Stimulated activated CD4-positive, alpha-beta T cell treated with anti-CD3 and anti-CD28 coated beads, Interleukin-1b, Interleukin-23, amount 100 ng/mL, for 48 hours (primary cell): ENCODE results near the gene MED29.

Experiments
- DNase-seq: peaks from one replicate; pipeline ENCODE4 v3.0.0-alpha.2; 2020

MED29 gene

DNA sequence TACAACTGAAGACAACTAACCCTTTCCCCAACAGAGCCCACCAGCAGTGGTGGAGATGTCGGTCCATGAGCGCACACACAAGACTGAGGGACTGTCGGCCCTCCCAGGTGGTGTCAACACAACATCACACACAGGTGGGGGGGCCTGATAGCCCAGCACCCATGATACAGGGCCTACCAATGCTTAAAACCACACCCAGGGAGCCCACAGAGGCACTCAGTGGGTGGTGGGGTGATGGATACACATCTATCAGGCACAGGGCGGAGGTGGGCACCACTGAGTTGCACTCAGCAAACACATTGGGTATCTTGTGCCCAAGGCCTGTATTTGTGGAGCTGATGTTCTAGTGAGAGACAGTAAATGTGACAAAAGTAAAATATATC, 8.5 kb downstream of the MED29 start:
- DNase-seq, result no peak

DNA sequence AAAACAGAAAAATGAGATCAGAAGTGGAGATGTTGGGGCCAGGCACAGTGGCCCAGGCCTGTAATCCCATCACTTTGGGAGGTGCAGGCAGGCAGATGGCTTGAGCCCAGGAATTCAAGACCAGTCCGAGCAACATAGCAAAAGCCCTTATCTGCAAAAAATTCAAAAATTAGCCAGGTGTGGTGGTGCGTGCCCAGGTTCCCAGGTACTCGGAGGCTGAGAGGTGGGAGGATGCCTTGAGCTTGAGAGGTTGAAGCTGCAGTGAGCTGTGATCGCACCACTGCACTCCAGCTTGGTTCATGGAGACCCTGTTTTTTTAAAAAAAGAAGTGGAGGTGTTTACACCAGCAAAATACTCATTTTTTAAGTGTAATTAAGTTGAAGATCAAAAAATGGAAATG, 8.9 kb downstream of the MED29 start:
- no peak for DNase-seq

DNA sequence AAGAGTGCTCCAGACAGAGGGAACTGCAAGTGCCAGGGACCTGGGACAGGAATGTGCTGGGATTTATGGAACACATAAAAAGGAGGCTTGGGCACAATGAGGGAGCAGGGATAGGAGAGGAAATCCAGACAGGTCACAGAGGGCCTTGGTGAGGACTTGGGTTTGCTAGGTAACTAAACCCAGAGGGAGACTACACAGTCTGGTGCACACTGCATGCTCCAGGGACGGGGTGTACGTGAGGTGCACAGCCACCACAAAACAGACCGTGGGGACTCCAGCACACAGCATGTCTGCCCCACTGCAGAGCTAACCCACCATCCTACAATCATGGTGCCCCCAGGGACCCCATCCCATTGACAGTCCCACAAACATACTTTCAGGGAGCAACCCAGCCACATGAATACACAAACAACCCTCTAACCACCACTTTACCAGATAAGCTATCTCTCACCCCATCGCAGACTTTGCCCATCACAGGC, 9.9 kb downstream of the MED29 start:
- DNase-seq, result no peak

DNA sequence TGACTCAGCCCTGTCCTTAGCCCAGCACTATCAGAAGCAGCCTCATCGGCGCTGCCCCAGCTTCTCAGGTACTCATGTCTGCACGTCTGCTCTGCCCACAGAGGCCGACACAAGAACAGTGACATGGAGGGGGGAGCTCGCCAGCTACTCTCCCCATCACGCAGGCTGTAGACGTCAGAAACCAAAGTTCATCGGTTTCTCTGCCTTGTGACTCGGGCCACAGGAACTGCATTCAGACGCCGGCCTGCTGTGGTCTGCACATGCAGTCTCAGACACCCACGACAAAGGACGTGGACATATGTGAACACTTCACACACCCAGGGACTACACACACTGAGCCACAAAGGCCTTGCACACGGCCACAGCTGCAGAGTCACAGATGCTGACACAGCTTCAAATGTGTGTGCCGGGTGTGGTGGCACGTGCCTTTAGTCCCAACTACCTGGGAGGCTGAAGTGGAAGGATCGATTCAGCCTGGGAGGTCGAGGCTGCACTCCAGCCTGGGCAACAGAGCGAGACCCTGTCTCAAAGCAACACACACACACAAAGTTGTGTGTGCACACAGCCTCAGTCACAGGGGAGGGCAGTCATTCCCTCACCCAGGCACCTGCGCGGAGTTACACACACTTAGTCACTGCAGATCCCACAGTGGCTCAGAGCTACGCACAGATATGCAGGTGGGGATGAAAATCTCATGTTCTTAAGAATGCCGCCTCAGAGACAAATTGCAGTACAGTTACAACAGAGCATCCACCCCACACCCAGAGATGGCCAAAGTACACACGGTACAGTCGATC, 10.6 kb downstream of the MED29 start:
- peak; percentile 89 for DNase-seq

DNA sequence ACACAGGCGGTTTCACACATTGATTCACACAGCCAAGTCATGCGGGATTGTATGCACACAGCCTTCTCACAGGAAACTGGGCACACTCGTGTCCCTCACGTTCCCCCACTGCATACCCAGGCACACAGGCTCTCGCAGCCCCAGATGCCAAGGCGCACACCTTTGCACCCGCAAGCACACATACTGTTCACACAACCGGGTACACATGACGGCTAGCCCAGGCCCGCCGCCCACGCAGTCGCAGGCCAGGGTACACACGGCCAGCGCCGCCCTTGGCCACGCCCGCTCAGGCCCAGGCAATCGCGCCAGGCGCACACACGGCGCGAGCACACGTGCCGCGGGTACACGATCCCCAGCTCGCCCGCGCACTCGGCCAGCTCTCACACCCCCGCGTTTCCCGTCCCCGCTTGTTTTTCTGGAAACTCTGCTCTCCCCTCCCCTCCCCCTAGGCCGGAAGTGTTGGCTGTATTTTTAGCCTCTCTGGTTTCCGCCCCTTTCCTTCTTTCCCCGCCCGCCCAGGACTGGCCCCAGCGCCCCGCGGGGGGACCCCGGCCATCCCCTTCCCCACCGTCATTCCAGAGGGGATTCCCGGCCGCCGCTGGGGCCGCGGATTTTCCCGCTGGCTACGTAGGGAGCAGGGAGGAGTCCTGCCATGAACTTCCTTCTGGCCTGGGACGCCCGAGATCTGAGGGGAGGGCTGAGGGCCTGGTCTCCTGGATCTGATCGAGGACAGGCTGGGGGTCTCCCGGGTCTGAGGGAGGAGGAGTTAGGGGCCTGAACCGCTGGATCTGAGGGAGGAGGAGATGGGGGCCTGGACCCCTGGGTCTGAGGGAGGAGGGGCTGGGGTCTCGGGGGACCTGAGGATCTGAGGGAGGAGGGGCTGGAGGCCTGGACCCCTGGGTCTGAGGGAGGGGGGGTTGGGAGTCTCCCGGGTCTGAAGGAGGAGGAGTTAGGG, 11.4 kb downstream of the MED29 start:
- peak; percentile 86 for DNase-seq

DNA sequence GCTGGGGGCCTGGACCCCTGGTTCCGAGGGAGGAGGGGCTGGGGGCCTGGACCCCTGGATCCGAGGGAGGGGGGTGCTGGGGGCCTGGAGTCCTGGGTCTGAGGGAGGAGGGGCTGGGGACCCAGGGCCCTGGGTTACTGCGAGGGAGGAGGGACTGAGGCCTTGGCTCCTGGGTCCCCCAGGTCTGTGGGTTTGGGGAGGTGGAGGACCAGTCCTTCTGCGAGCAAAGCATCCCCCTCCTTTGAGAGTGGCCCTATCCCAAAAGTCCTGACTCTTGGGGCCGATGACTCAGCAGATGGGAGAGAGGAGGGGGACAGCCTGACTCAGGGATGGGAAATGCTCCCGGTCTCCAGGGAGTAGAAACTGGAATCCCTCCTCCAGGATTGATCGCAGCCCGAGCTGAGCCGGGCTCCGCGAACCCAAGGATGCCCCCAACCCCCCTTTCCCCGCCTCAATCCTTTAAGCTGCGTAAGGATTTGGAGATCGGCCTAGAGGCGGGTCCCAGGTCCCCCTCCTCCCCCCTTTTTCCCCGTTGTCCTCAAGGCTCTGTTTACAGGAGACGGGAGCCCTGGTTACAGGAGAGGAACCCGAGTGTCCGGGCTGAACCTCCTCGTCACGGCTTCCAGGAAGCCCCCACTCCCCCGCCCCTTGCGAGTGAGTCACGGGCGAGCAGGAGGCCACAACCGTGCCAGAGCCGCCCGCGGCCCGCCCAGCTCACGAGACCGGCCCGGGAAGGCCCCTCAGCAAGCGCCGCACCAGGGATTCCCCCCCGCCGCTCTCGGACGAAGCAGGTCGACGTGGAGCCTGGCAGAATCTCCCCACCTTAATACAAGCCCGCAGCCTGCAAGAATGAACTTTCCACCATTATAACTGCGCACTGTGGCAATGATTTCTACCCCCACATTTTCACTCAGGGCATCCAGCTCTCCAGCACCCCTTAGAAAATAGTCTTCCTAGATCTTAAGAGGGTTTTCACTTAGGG, 12.4 kb downstream of the MED29 start:
- peak; percentile 95 for DNase-seq

DNA sequence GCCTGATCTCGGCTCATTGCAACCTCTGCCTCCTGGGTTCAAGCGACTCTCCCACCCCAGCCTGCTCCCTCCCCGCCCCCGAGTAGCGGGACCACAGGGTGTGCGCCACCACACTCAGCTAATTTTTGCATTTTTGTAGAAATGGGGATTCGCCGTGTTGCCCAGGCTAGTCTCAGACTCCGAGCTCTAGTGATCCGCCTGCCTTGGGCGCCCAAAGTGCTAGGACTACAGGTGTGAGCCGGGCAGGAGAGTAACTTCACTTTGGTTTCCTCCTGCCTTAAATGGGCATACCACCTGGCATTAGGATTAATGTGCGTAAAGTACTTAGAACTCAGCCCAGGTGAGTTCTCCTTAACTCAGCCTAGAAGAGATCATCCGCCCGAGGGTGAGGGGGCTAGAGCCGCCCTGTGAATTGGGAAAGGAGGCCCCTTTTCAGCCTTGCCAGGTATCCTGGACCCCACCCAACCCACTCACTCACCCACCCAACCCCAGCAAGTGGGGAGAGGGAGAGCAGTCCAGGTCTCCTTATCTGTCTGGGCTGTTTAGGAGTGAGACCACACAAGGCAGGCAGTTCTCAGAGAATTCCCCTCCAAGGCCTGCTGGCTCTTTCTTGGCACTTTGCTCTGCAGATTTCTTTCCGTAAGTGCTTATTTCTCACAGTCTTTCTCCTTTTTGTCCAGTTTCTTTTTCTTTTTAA, 14.2 kb downstream of the MED29 start:
- DNase-seq, result no peak

DNA sequence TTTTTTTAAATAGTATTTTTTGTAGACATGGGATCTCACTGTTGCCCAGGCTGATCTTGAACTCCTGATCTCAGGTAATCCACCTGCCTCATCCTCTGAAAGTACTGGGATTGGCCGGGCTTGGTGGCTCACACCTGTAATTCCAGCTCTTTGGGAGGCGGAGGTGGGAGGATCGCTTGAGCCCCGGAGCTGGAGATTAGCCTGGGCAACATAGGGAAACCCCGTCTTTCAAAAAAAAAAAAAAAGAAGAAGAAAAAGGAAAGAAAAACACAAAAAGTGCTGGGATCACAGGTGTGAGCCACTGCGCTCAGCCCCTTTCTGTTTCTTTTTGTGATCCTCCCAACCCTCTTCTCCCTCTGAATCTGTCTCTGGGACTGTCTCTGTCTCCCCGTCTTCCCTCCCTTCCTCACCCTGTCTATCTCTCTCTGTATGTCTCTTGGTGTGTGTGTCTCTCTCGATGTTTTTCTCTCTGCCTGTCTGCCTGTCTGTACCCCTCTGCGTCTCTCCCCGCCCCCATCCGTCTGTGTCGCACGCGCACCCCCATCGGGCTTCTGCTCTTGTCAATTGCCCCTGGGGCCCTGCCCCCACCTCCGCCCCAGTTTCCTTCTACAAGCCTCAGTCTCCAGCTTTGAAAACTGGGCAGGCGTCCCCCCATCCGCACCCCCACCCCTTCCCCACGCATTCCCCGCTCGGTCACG, 14.9 kb downstream of the MED29 start:
- DNase-seq, result peak; percentile 87

DNA sequence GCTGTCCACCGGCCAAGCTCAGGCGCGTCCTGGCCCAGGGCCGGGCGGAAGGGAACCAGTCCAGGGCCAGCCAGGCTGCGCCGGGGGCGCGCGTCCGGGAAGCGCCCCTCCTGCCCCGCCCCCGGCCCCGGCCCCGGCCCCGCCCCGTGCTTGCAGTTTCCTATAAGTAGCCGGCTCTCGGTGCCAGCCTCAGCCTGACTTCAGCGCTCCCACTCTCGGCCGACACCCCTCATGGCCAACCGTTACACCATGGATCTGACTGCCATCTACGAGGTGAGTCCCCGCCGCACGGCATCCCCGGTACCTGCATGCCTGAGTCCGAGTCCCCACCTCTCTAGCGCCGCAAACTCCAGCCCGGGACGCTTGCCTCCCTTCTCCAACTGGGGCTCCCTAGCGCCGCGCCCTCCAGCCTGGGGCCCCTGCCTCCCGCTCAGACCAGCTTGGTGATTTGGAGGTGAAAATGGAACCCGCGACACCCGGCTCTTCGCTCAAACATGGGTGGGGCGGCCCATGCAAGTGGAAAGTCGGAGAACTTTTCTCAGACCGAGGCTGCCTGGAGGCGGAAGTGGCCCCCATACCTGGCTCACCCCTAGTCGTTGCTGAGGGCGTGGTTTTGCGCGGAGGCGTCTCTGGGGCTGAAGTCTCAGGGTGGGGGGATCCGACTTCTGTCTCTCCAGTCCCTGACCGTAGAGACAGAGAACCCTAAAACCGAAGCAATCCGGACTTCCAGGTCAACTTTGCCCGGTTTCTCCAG, 15.7 kb downstream of the MED29 start, which contains the start of gene ZFP36:
TSS of gene ZFP36 (plus strand) at position 192 of the 754 bp plus-strand sequence. CDS start at position 250, 58 bp downstream.
- peak; percentile 88 for DNase-seq

DNA sequence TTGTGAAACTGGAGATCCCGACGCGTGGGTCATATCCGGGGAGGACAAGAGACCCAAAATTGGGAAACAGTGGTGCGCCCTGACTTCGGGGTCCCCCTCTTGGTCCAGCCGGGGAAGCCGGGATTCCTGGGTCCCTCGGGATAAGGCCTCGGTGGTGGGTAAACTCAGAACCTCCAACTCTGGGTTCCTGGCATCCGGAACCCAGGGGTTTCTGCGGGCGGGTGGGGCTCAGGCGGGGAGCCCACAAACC, 16.2 kb downstream of the MED29 start:
- DNase-seq, result peak; percentile 60

DNA sequence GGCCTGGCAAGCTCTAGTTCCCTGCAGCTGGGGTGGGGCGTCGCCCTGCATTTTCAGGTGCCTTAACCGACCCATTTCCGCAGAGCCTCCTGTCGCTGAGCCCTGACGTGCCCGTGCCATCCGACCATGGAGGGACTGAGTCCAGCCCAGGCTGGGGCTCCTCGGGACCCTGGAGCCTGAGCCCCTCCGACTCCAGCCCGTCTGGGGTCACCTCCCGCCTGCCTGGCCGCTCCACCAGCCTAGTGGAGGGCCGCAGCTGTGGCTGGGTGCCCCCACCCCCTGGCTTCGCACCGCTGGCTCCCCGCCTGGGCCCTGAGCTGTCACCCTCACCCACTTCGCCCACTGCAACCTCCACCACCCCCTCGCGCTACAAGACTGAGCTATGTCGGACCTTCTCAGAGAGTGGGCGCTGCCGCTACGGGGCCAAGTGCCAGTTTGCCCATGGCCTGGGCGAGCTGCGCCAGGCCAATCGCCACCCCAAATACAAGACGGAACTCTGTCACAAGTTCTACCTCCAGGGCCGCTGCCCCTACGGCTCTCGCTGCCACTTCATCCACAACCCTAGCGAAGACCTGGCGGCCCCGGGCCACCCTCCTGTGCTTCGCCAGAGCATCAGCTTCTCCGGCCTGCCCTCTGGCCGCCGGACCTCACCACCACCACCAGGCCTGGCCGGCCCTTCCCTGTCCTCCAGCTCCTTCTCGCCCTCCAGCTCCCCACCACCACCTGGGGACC, 16.6 kb downstream of the MED29 start:
- DNase-seq, result no peak

DNA sequence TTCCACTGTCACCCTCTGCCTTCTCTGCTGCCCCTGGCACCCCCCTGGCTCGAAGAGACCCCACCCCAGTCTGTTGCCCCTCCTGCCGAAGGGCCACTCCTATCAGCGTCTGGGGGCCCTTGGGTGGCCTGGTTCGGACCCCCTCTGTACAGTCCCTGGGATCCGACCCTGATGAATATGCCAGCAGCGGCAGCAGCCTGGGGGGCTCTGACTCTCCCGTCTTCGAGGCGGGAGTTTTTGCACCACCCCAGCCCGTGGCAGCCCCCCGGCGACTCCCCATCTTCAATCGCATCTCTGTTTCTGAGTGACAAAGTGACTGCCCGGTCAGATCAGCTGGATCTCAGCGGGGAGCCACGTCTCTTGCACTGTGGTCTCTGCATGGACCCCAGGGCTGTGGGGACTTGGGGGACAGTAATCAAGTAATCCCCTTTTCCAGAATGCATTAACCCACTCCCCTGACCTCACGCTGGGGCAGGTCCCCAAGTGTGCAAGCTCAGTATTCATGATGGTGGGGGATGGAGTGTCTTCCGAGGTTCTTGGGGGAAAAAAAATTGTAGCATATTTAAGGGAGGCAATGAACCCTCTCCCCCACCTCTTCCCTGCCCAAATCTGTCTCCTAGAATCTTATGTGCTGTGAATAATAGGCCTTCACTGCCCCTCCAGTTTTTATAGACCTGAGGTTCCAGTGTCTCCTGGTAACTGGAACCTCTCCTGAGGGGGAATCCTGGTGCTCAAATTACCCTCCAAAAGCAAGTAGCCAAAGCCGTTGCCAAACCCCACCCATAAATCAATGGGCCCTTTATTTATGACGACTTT, 17.4 kb downstream of the MED29 start:
- no peak for DNase-seq

DNA sequence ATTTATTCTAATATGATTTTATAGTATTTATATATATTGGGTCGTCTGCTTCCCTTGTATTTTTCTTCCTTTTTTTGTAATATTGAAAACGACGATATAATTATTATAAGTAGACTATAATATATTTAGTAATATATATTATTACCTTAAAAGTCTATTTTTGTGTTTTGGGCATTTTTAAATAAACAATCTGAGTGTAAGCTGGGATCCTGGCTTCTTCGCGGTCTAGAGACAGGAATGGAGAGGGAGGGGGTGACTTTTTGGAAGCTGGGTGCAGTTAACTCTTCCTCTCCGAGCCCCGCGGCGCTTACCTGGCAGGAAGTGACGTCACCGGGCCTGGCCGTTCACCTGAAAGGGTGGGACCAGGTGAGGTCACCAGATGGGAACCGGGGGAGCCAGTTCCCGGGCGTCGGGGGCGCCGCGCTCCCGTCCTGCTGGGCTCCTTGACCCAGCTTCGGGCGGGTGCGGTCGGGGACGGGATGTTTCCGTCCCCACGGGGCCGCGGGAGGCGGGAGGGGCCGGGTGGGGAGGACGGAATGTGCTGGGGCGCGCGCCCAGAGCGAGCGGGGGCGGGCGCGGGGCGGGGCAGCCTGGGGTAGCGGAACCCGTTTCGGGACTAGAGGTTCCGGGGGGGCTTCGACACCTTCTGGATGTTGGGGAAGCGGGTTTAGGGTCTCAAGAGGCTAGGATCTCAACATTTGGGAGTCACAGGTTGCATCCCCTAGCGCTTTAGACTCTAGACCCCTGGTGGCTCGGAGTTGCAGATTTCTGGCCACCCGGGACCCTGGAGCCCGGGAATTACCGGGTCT, 18.2 kb downstream of the MED29 start:
- DNase-seq, result peak; percentile 87

DNA sequence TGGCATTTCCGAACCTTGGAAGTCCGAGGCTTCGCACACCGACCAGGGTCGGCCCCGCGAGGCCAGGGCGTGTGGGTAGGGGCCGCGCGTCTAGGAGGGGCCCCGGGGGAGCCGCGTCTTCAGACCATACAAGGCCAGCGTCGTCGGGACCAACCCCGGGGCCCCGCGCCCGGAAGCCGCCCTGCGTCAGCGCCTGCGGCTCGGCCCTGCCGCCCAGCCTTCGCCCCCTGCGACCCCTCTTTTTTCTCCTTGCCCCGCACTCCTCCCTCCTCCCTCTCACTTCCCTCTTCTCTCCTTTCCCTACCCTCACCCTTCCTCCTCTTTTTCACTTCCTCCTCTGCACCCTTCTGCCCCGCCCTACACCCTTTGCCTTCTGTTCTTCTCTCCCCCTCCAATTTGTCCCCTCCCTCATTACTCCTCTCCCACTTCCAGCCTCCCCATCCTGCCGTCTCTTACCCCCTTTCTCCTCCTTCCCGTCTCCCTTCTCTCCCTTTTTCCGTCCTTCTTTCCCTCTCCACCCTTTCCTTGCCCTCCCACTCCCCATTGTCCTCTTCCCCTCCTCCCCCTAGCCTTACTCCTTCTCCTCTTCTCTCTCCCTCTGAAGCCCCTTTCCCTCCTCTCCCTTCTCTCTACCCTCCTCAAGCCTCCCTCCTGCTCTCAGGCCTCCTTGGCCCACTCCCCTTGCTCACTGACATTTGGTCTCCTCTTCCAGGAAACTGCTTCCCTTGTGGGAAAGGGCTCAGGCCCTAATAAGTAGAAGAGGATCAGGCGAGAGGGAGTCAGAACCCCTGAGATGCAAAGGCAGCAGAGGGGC, 19.0 kb downstream of the MED29 start:
- DNase-seq, result peak; percentile 61

DNA sequence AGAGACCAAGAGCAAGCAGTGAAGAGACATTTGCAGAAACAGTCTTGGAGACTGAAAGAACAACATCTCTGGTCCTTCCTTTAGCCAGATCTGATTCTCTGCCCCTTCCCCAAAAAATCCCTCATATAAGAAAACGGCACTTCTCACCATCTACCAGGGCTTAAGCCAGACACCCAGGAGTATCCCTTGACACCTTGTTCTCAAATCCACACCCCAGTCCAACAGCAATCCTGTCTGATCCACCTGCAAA, 19.6 kb downstream of the MED29 start:
- DNase-seq, result no peak

DNA sequence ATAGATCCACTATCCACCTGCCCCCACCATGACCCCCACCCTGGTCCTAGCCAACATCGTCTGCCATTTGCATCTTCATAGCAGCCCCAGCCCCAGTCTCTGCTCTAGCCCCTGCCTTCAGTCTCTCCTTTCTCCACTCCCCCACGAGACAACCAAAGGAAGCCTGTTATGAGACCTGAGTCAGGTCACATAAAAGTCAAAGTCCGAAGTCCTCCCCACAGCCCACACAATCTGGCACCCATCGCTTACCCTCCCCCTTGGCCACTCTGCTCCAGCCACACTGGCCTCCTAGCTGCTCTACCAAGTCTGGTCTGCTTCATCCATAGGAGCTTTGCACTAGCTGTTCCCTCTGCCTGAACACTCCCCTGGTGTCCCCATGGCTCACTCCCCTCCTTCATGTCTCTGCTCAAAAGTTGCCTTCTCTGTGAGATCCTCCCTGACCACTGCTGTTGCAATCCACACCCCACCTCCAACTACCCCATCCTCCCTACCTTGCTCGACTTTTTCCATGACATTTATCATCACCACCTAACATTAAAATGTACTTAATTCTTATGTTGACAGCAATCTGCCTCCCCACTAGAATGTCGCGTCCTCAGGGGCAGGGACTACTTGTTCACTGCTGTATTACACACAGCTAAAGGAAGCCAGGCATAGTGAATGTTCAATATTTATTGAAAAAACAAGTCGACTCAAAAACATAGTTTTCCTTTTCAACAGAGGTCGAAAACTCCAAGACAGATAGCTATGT, 20.1 kb downstream of the MED29 start:
- DNase-seq, result no peak

DNA sequence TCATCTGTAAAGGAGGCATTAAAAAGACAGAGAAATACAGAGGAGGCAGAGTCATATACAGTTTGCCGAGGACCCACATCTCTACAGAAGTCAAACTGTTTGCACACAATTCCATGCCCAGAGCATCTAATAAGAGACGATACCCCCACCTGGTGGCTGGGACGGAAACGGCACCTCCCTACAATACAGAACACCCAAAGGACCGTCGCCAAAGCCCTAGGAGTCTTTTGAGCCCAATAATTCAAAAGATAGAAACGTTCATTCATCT, 20.6 kb downstream of the MED29 start:
- peak; percentile 91 for DNase-seq
